Glutamatergic neuron (in vitro differentiated cells): ENCODE results near the gene RNF148. TPM values are rescaled to one million over a fixed set of nuclear protein-coding genes. Genes with fewer than 3 reads are reported as not detected.

Experiments
- DNase-seq: peaks from one replicate; pipeline ENCODE4 v3.0.0; 2022
- H3K27ac Mint-ChIP-seq: one replicate; pipeline ENCODE4 v1.8.0; 2020; ENCODE audit warnings: mild to moderate bottlenecking, mixed read lengths, inconsistent platforms; ENCODE audit not compliant: unreplicated experiment
- H3K27me3 Mint-ChIP-seq: one replicate; pipeline ENCODE4 v1.8.0; 2020; ENCODE audit warnings: mild to moderate bottlenecking, moderate library complexity, mixed read lengths, inconsistent platforms; ENCODE audit not compliant: unreplicated experiment
- H3K36me3 Mint-ChIP-seq: one replicate; pipeline ENCODE4 v1.8.0; 2020; ENCODE audit warnings: mild to moderate bottlenecking, mixed read lengths, inconsistent platforms; ENCODE audit not compliant: unreplicated experiment
- H3K4me1 Mint-ChIP-seq: one replicate; pipeline ENCODE4 v1.8.0; 2020; ENCODE audit warnings: mild to moderate bottlenecking, low read depth, mixed read lengths, inconsistent platforms; ENCODE audit not compliant: unreplicated experiment
- H3K4me3 Mint-ChIP-seq: one replicate; pipeline ENCODE4 v1.8.0; 2020; ENCODE audit warnings: mild to moderate bottlenecking, mixed read lengths, inconsistent platforms; ENCODE audit not compliant: unreplicated experiment
- H3K9me3 Mint-ChIP-seq: one replicate; pipeline ENCODE4 v1.8.0; 2020; ENCODE audit warnings: mild to moderate bottlenecking, moderate library complexity, mixed read lengths, inconsistent platforms; ENCODE audit not compliant: unreplicated experiment
- CTCF ChIP-seq: fragments of 200-600 bp; sonication (generic); IDR thresholded peaks from one replicate; pipeline ENCODE4 v1.5.0; 2021; ENCODE audit not compliant: partially characterized antibody, unreplicated experiment
- total RNA-seq: library from RNA; stranded (reverse); fragmentation: NEBNext Ultra II Directional; extraction: Animal tissue kit (Norgen Biotek cat#: 25700); gene quantifications from one replicate; pipeline ENCODE4 v1.2.1, GENCODE V29; 2021; ENCODE audit not compliant: unreplicated experiment

Gene RNF148
- total RNA-seq, 1 donor from 2014 or later: not detected

- no peak for DNase-seq
- Mint-ChIP-seq H3K4me3 (no peak overlapping the region), H3K4me1 (peaks cover 2% of the 10 kb centered on the region), H3K9me3 (peaks cover 2% of the 10 kb centered on the region), H3K27ac (peak overlapping the region; percentile 18), H3K36me3 (no peaks in the 10 kb centered on the region), H3K27me3 (no peaks in the 10 kb centered on the region)
- no peak for TF ChIP-seq CTCF
These were observed 25.6 kb downstream of the RNF148 start for GRCh38 chr7:122677149-122677548.

- H3K36me3 Mint-ChIP-seq: no peaks in the 10 kb centered on the region
- no peak overlapping the region for H3K4me3 Mint-ChIP-seq
- no peak for DNase-seq
- no peak overlapping the region for H3K27ac Mint-ChIP-seq
- peaks cover 4% of the 10 kb centered on the region for H3K4me1 Mint-ChIP-seq
- H3K9me3 Mint-ChIP-seq: peaks cover 2% of the 10 kb centered on the region
- H3K27me3 Mint-ChIP-seq: no peaks in the 10 kb centered on the region
- no peak for TF ChIP-seq CTCF
These were observed 26.3 kb downstream of the RNF148 start for GRCh38 chr7:122676466-122676865.

- no peak overlapping the region for H3K27ac Mint-ChIP-seq
- no peak for DNase-seq
- H3K4me1 Mint-ChIP-seq: peaks cover 5% of the 10 kb centered on the region
- H3K36me3 Mint-ChIP-seq: no peaks in the 10 kb centered on the region
- no peak for TF ChIP-seq CTCF
- H3K4me3 Mint-ChIP-seq: no peak overlapping the region
- H3K27me3 Mint-ChIP-seq: no peaks in the 10 kb centered on the region
- peaks cover 2% of the 10 kb centered on the region for H3K9me3 Mint-ChIP-seq
These were observed 27.1 kb downstream of the RNF148 start for GRCh38 chr7:122675621-122676020.

- peaks cover 2% of the 10 kb centered on the region for H3K9me3 Mint-ChIP-seq
- H3K27me3 Mint-ChIP-seq: no peaks in the 10 kb centered on the region
- peaks cover 5% of the 10 kb centered on the region for H3K4me1 Mint-ChIP-seq
- no peak overlapping the region for H3K27ac Mint-ChIP-seq
- no peak for TF ChIP-seq CTCF
- DNase-seq: no peak
- no peaks in the 10 kb centered on the region for H3K36me3 Mint-ChIP-seq
- no peak overlapping the region for H3K4me3 Mint-ChIP-seq
These were observed 27.7 kb downstream of the RNF148 start for GRCh38 chr7:122675011-122675410.

- H3K27ac Mint-ChIP-seq: no peak overlapping the region
- no peaks in the 10 kb centered on the region for H3K27me3 Mint-ChIP-seq
- H3K9me3 Mint-ChIP-seq: peaks cover 2% of the 10 kb centered on the region
- H3K4me1 Mint-ChIP-seq: peaks cover 5% of the 10 kb centered on the region
- TF ChIP-seq CTCF: no peak
- no peak for DNase-seq
- H3K4me3 Mint-ChIP-seq: no peak overlapping the region
- no peaks in the 10 kb centered on the region for H3K36me3 Mint-ChIP-seq
These were observed 28.2 kb downstream of the RNF148 start for GRCh38 chr7:122674502-122674901.
